ENCODE data around the gene FAM163B. TPM values are rescaled to one million over a fixed set of nuclear protein-coding genes. Genes with fewer than 3 reads are reported as not detected.

Gene FAM163B
- total RNA-seq, 1 donor, result not detected

DNA sequence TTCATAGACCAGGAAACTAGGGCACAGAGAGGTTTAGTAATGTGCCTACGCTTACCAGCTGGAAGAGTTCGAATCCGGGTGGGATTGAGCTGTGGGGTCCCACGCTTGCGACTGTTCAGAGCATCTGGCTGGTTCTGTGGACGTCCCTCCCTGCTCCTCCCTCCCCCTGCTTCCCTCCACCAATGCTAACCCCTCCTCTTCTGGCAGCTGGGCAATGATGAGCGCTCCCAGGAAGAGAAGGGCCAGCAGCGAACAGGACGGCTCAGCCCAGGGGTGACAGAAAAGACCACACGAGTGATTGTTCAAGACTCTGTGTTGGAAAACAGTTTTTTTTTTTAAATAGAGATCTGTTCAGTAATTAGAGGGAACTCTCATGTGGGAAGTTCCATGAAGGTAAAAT is 6.9 kb downstream of the FAM163B start:
- no peaks in the 10 kb centered on the region for H3K4me1 ChIP-seq (ENCODE audit: insufficient read depth, low read length)
- H3K9me3 ChIP-seq (ENCODE audit: low read depth, low read length), result peaks cover 5% of the 10 kb centered on the region
- H3K27me3 ChIP-seq (ENCODE audit: insufficient read depth, low read length), result no peaks in the 10 kb centered on the region
- no peak overlapping the region for H3K4me3 ChIP-seq (ENCODE audit: low read length)

DNA sequence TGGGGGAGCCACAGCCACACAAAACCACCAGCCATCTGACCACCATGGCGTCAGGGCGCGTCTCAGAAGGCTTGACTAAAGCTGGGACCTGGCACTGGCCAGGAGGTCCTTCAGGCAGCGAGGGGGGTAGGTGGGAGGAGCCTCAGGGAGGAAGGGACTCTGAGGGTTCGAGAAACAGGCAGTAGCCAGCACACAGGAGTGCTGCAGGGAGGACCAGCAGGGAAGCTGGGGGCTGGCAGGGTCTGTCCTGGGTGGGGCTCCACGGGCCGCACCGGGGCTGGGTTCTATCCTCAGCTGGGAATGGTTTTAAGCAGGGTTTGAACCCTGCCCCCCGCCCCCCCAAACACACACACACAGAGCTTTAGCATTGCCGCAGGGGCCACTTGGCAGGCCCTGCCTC is 7.4 kb downstream of the FAM163B start:
- Histone ChIP-seq H3K4me1 (ENCODE audit: insufficient read depth, low read length) (no peaks in the 10 kb centered on the region), H3K27me3 (ENCODE audit: insufficient read depth, low read length) (no peaks in the 10 kb centered on the region), H3K4me3 (ENCODE audit: low read length) (no peak overlapping the region), H3K9me3 (ENCODE audit: low read depth, low read length) (peaks cover 11% of the 10 kb centered on the region)

- Histone ChIP-seq H3K4me3 (ENCODE audit: low read length) (no peak overlapping the region), H3K27me3 (ENCODE audit: insufficient read depth, low read length) (no peaks in the 10 kb centered on the region), H3K4me1 (ENCODE audit: insufficient read depth, low read length) (no peaks in the 10 kb centered on the region), H3K9me3 (ENCODE audit: low read depth, low read length) (peaks cover 12% of the 10 kb centered on the region)
Measured at GRCh38 chr9:133600739-133601138, 8.4 kb downstream of the FAM163B start.

DNA sequence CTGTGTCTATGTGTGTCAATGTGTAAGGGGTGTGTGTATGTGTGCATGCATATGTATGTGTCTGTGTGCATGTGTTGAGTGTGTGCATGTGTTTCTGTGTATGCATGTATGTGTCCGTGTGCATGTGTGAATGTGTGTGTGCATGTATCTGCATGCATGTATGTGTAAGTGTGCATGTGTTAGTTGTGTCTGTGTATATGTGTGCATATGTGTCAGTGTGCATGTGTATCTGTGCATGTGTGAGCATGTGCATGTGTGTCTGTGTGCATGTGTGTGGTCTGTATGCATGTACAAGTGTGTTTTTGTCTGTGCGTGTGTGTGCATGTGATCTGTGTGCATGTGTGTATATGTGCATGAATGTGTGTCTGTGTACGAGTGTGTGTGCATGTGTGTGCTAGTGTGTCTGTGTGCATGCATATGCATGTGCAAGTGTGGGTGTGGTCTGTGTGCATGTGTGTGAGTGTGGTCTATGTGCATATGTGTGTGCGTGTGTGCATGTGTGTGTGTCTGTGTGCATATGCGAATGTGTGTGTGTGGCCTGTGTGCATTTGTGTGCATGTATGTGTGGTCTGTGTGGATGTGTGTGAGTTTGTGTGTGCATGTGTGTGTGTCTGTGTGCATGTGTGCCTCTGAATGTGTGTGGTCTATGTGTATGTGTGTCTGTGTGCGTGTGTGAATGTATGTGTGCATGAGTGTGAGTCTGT is 9.6 kb downstream of the FAM163B start:
- Histone ChIP-seq H3K27me3 (ENCODE audit: insufficient read depth, low read length) (no peaks in the 10 kb centered on the region), H3K4me1 (ENCODE audit: insufficient read depth, low read length) (no peaks in the 10 kb centered on the region), H3K4me3 (ENCODE audit: low read length) (no peak overlapping the region), H3K9me3 (ENCODE audit: low read depth, low read length) (peaks cover 12% of the 10 kb centered on the region)

- Histone ChIP-seq H3K4me1 (ENCODE audit: insufficient read depth, low read length) (no peaks in the 10 kb centered on the region), H3K27me3 (ENCODE audit: insufficient read depth, low read length) (no peaks in the 10 kb centered on the region), H3K9me3 (ENCODE audit: low read depth, low read length) (peaks cover 12% of the 10 kb centered on the region), H3K4me3 (ENCODE audit: low read length) (no peak overlapping the region)
Measured at GRCh38 chr9:133598978-133599377, 10.2 kb downstream of the FAM163B start.

DNA sequence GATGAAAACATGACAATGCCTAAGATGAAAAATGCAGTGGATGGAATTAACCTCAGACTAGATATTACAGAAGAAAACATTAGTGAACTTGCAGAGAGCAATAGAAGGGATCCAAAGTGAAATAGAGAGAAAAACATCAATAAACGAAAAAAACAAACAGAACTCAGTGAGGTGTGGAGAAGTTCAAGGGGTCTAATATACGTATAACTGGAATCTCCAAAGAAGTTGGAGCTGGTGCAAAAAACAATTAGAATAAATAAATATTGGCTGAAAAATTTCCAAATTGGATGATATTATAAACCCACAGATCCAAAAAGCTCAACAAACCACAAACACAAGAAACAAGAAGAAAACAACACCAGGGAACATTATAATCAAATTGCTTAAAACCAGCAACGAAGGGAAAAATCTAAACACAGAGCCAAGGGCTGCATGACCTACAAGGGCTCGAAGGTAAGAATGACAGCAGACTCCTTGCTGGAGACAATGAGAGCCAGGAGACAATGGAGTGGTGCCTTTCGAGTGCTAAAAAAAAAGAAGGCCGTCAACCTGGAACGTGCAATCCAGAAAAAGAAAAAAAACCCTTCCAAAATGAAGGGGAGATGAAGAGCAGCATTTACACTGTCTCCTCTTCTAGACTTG is 11.8 kb downstream of the FAM163B start:
- H3K4me3 ChIP-seq (ENCODE audit: low read length), result no peak overlapping the region
- peaks cover 12% of the 10 kb centered on the region for H3K9me3 ChIP-seq (ENCODE audit: low read depth, low read length)
- H3K4me1 ChIP-seq (ENCODE audit: insufficient read depth, low read length), result no peaks in the 10 kb centered on the region
- H3K27me3 ChIP-seq (ENCODE audit: insufficient read depth, low read length), result no peaks in the 10 kb centered on the region

GRCh38 chr9:133595910-133596309 is 13.3 kb downstream of the FAM163B start:
- H3K4me1 ChIP-seq (ENCODE audit: insufficient read depth, low read length), result no peaks in the 10 kb centered on the region
- H3K9me3 ChIP-seq (ENCODE audit: low read depth, low read length), result peaks cover 12% of the 10 kb centered on the region
- no peak overlapping the region for H3K4me3 ChIP-seq (ENCODE audit: low read length)
- H3K27me3 ChIP-seq (ENCODE audit: insufficient read depth, low read length), result no peaks in the 10 kb centered on the region

- Histone ChIP-seq H3K4me3 (ENCODE audit: low read length) (no peak overlapping the region), H3K27me3 (ENCODE audit: insufficient read depth, low read length) (no peaks in the 10 kb centered on the region), H3K4me1 (ENCODE audit: insufficient read depth, low read length) (no peaks in the 10 kb centered on the region), H3K9me3 (ENCODE audit: low read depth, low read length) (peaks cover 12% of the 10 kb centered on the region)
Measured at GRCh38 chr9:133594310-133594709, 14.9 kb downstream of the FAM163B start.

DNA sequence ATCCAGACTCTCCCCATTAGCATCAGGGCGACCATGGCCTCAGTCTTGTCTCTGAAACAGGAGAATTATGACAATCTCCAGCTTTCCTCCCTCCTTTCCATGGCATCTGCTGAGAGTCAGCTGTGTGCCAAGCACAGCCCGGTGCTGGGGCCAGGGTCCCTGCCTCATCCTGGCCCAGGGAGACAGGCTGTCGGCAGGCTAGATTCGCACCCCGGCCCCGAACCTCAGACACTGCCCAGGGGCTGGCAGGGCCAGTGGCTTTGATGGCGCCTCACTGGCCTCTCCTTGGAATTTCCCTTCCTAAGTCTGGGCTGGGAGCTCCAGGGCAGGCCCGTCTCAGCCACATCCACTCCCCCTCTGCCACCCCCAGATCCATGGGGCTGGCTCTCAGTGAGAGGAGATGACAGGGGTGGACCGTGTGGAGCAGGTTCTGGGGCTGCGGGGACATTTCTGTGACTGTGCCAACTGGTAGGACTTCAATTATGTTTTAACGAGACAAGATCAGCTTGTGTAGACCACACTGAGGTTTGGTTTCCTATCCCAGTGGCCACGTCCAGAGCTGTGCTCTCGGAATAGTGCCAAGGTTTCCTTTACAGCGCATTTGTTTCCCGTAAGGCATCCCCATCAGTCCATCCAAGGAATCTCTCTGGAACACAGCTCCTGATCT is 15.5 kb downstream of the FAM163B start:
- Histone ChIP-seq H3K27me3 (ENCODE audit: insufficient read depth, low read length) (no peaks in the 10 kb centered on the region), H3K4me3 (ENCODE audit: low read length) (no peak overlapping the region), H3K9me3 (ENCODE audit: low read depth, low read length) (peaks cover 12% of the 10 kb centered on the region), H3K4me1 (ENCODE audit: insufficient read depth, low read length) (no peaks in the 10 kb centered on the region)

DNA sequence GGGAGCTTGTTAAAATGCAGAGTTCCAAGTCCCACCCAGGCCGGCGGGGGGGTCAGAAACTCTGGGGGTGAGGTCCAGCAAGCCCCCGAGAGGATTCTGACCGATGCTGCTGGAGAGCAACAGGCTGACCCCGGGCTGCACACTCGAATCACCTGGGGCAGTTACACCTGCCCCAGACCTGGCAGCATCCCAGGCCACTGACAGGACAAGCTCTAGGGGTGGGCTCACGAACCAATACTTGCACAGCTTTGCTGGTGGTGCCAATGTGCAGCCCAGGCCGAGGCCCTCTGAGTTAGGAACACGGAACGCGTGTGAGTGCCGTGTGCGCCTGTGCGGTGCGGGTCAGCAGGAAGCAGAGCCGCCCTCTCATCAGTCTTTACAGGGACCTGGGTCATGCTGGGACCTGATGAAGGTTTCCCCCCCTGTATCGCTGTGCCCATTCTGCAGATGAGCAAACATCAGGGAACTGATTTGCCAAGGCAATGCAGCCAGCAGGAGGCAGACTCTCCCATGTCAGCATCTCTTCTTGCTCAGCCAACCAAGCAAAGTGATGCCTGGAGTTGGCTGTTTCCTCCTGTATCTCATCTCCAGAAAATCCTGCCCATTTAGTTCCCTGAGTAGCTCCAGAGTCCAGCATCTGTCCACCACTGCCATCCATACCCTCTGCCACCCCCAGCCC is 16.3 kb downstream of the FAM163B start:
- Histone ChIP-seq H3K4me1 (ENCODE audit: insufficient read depth, low read length) (no peaks in the 10 kb centered on the region), H3K27me3 (ENCODE audit: insufficient read depth, low read length) (no peaks in the 10 kb centered on the region), H3K9me3 (ENCODE audit: low read depth, low read length) (peaks cover 12% of the 10 kb centered on the region), H3K4me3 (ENCODE audit: low read length) (no peak overlapping the region)

DNA sequence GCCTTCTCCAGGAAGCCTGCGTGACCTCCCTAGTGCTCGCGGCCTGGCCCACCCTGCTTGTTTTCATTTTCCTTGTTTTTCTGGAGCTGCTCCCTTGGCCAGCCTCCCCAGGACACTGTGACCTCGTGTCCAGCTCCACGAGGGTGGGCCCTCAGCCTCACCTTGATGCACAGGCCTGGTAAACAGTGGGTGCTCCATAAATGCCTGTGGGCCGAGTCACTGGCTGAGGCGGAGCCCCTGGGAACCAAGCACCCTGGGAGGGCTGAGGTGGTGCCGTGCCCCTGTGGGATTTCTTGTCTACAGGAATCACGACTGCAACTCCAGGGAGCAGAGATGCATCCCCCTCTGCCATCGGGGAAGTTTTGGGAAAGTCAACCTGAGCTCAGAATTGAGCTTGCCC is 17.2 kb downstream of the FAM163B start:
- Histone ChIP-seq H3K9me3 (ENCODE audit: low read depth, low read length) (peaks cover 4% of the 10 kb centered on the region), H3K4me1 (ENCODE audit: insufficient read depth, low read length) (no peaks in the 10 kb centered on the region), H3K27me3 (ENCODE audit: insufficient read depth, low read length) (no peaks in the 10 kb centered on the region), H3K4me3 (ENCODE audit: low read length) (no peak overlapping the region)

DNA sequence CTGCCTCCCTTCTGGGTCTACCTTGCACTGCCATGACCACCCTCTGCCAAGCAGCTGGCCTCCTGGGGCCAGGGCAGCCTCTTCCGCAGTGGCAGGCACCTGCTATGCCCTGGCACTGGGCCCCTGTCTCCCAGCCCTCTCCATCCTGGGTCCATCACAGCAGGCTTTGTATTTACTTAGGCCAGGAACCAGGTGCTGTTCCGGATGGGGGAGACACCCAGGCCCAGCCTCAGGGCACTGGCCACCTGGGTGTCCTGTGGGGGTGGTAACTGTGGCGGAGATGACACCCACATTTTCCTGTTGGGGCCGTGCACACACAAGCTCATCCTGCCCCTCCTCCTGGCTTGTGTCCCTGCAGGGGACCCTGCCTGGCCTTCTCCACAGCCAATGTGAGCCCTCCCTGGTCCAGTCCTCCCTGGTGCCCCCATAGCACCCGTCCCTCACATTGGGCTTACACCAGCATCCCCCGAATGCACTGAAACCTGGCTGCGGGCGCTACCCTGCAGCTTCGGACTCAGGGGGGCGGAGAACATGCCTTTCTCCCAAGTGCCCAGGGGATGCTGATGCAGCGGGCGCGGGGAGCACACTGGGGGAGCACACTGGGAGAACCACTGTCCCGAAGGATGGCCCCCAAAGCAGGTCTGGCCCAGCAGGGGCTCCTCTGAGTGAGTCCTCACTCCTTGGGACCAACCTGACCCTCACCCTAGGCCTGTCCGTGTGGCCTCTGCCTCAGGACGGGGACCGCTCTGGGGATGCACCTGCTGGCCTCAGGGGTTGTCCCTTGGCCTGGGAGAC is 17.9 kb downstream of the FAM163B start:
- Histone ChIP-seq H3K9me3 (ENCODE audit: low read depth, low read length) (no peaks in the 10 kb centered on the region), H3K27me3 (ENCODE audit: insufficient read depth, low read length) (peaks cover 2% of the 10 kb centered on the region), H3K4me3 (ENCODE audit: low read length) (no peak overlapping the region), H3K4me1 (ENCODE audit: insufficient read depth, low read length) (no peaks in the 10 kb centered on the region)

DNA sequence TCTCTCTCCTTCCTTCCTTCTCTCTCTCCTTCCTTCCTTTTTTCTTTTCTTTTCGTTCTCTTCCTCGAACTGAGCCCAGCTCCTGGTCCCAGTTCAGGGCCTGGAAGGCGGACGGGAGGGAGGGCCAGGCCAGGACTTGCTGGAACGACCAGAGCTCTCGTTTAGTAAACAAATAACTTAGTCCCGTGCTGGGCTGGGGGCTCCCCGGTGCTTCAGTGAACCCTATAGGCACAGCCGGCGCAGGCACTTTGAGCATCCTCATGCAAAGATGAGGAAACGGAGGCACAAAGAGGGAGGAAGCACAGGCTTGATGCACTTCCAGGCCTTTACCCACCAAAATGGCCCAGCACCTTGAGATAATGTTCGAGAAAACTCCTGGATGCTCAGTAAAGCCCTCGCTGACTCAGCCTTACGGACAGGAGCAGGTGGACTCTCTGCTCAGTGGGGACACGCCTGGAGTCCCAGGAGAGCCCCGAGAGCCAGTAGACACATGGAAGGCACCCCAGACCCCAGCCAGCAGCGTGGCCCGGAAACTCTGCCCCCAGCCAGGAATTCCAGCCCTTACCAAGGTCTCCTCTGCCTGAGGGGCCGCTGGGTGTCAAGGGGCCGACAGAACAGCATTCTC is 18.8 kb downstream of the FAM163B start:
- peaks cover 11% of the 10 kb centered on the region for H3K27me3 ChIP-seq (ENCODE audit: insufficient read depth, low read length)
- H3K9me3 ChIP-seq (ENCODE audit: low read depth, low read length), result no peaks in the 10 kb centered on the region
- no peaks in the 10 kb centered on the region for H3K4me1 ChIP-seq (ENCODE audit: insufficient read depth, low read length)
- H3K4me3 ChIP-seq (ENCODE audit: low read length), result no peak overlapping the region

DNA sequence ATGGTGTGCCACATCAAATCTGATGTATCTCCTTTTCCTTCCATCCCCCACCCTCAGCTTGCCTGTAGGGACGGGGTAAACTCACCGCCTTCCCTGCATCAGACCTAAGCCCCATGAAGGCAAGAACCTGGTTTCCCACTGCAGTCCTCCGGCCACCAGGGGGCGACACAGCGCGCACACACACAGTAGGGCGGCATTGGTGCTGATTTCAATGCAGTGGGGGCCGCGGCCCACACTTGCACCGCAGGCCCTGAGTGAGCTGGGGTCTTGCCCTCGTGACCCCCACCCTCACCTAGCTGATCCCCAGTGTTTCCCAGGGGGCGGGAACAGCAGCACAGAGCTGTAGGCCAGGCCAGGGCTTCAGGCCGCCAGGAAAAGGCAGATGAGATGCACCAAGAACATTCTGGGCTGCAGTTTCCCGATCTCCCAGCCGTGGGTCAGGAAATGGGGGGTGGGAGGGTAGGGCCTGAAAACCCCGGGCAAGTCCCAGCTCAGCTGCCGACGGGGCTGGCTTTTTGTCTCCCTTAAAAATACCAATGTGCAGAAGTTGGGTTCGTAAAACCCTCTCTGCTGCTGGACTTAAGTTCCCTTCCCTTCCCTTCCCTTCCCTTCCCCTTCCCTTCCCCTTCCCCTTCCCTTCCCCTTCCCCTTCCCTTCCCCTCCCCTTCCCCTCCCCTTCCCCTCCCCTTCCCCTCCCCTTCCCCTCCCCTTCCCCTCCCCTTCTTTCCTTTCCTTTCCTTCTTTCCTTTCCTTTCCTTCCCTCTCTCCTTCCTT is 19.5 kb downstream of the FAM163B start:
- Histone ChIP-seq H3K27me3 (ENCODE audit: insufficient read depth, low read length) (peaks cover 11% of the 10 kb centered on the region), H3K4me3 (ENCODE audit: low read length) (no peak overlapping the region), H3K4me1 (ENCODE audit: insufficient read depth, low read length) (no peaks in the 10 kb centered on the region), H3K9me3 (ENCODE audit: low read depth, low read length) (no peaks in the 10 kb centered on the region)
